Activated CD4-positive, alpha-beta T cell treated with anti-CD3 and anti-CD28 coated beads for 24 hours (primary cell): ENCODE results near the gene MED13L.

Experiments used
- DNase-seq, 2 donors: peaks; one replicate each; pipeline ENCODE4 v3.0.0-alpha.2; 2020; ENCODE audit warnings: low read depth in 2 of 2

Gene MED13L

GRCh38 chr12:115944392-115944742 lies 333.1 kb downstream of the MED13L start:
- no peak for DNase-seq

- DNase-seq: no peak
These were observed 333.7 kb downstream of the MED13L start for GRCh38 chr12:115943630-115944391.

GRCh38 chr12:115943310-115943629 lies 334.2 kb downstream of the MED13L start:
- no peak for DNase-seq

GRCh38 chr12:115942346-115942745 lies 335.1 kb downstream of the MED13L start:
- DNase-seq: no peak

GRCh38 chr12:115941362-115941761 lies 336.1 kb downstream of the MED13L start:
- DNase-seq: no peak

GRCh38 chr12:115938794-115939377 lies 338.6 kb downstream of the MED13L start:
- DNase-seq: no peak

GRCh38 chr12:115936997-115937916 lies 340.2 kb downstream of the MED13L start:
- no peak for DNase-seq

GRCh38 chr12:115934877-115935276 lies 342.6 kb downstream of the MED13L start:
- DNase-seq: no peak

GRCh38 chr12:115934046-115934445 lies 343.4 kb downstream of the MED13L start:
- no peak for DNase-seq

GRCh38 chr12:115932066-115932465 lies 345.4 kb downstream of the MED13L start:
- no peak for DNase-seq

- DNase-seq: no peak
These were observed 347.2 kb downstream of the MED13L start for GRCh38 chr12:115930336-115930735.

GRCh38 chr12:115926037-115926670 lies 351.3 kb downstream of the MED13L start:
- DNase-seq: no peak

- DNase-seq: no peak
These were observed 353.6 kb downstream of the MED13L start for GRCh38 chr12:115923851-115924250.

- no peak for DNase-seq
These were observed 354.4 kb downstream of the MED13L start for GRCh38 chr12:115922952-115923564.

- DNase-seq: no peak
These were observed 356.9 kb downstream of the MED13L start for GRCh38 chr12:115920395-115921183.

- DNase-seq: no peak
These were observed 358.7 kb downstream of the MED13L start for GRCh38 chr12:115918763-115919162.

- peak; percentile 64 to 65 for DNase-seq
These were observed 360.4 kb downstream of the MED13L start for GRCh38 chr12:115916910-115917668.

GRCh38 chr12:115914122-115914521 lies 363.4 kb downstream of the MED13L start:
- no peak for DNase-seq

GRCh38 chr12:115912440-115912839 lies 365.1 kb downstream of the MED13L start:
- no peak for DNase-seq

- no peak for DNase-seq
These were observed 366.1 kb downstream of the MED13L start for GRCh38 chr12:115911360-115911759.
